Colonic mucosa (tissue), 4 donors: ENCODE data around the gene PBX1. TPM values are rescaled to one million over a fixed set of nuclear protein-coding genes. Genes with fewer than 3 reads are reported as not detected.

ENCODE experiments used
- DNase-seq: peaks from one replicate; pipeline ENCODE4 v3.0.0-alpha.2; 2020
- H3K27ac ChIP-seq: fragments of 200-600 bp; one replicate; pipeline ENCODE4 v1.8.0; 2021
- H3K27me3 ChIP-seq: fragments of 200-600 bp; one replicate; pipeline ENCODE4 v1.8.0; 2021
- H3K36me3 ChIP-seq: fragments of 200-600 bp; one replicate; pipeline ENCODE4 v1.8.0; 2021
- H3K4me1 ChIP-seq: fragments of 200-600 bp; one replicate; pipeline ENCODE4 v1.8.0; 2021; ENCODE audit warnings: mild to moderate bottlenecking
- H3K4me3 ChIP-seq: fragments of 200-600 bp; one replicate; pipeline ENCODE4 v1.8.0; 2021
- H3K9ac ChIP-seq, 2 donors: one replicate each; pipeline ENCODE4 v1.7.0; 2013; ENCODE audit warnings: control low read depth in 2 of 2, low read depth in 2 of 2, low read length in 2 of 2
- H3K9me3 ChIP-seq: fragments of 200-600 bp; one replicate; pipeline ENCODE4 v1.8.0; 2021
- CTCF ChIP-seq: fragments of 200-600 bp; IDR thresholded peaks from one replicate; pipeline ENCODE4 v1.8.0; 2022; ENCODE audit warnings: antibody characterized with exemption, mild to moderate bottlenecking
- intact Hi-C: fragments of 100-400 bp; cut with DNase I; formaldehyde crosslinking; loops from one replicate; pipeline ENCODE4 v1.14.1; 2022
- total RNA-seq, 2 donors: library from RNA; stranded (reverse); fragmentation: NEBNext Ultra II Directional in 1 of 2; extraction: Animal tissue kit (Norgen Biotek cat#: 25700) in 1 of 2; gene quantifications; one replicate each; pipeline ENCODE4 v1.2.1, GENCODE V29; 2021
- donor health status: healthy.
- donor health status: DM: no; HTN: no; CAD: no.
- donor health status: DM: no; HTN: no; CAD: no.

Gene PBX1
- total RNA-seq, 2 donors from 2014 or later = 27.2 to 53.7 TPM

GRCh38 chr1:164712131-164713036 lies 153.4 kb downstream of the PBX1 start:
- Histone ChIP-seq H3K4me3 (no peak overlapping the region), H3K9ac (peak overlapping the region in 1 of 2 donors; percentile 24), H3K27ac (peak overlapping the region; percentile 46), H3K4me1 (peaks cover 7% of the 10 kb centered on the region), H3K9me3 (no peaks in the 10 kb centered on the region), H3K27me3 (no peaks in the 10 kb centered on the region), H3K36me3 (no peaks in the 10 kb centered on the region)
- no peak for TF ChIP-seq CTCF
- peak; percentile 37 for DNase-seq
- intact Hi-C loops = no loop called here

- Histone ChIP-seq H3K27ac (no peak overlapping the region), H3K9me3 (no peaks in the 10 kb centered on the region), H3K4me1 (no peaks in the 10 kb centered on the region), H3K27me3 (no peaks in the 10 kb centered on the region), H3K36me3 (no peaks in the 10 kb centered on the region), H3K9ac (no peak overlapping the region), H3K4me3 (no peak overlapping the region)
- no peak for TF ChIP-seq CTCF
- no peak for DNase-seq
- intact Hi-C loops = no loop called here
Measured at GRCh38 chr1:164713456-164714207, 154.6 kb downstream of the PBX1 start.

- Histone ChIP-seq H3K36me3 (no peaks in the 10 kb centered on the region), H3K27me3 (no peaks in the 10 kb centered on the region), H3K9me3 (no peaks in the 10 kb centered on the region), H3K4me3 (no peak overlapping the region), H3K4me1 (no peaks in the 10 kb centered on the region), H3K27ac (no peak overlapping the region), H3K9ac (no peak overlapping the region)
- intact Hi-C loops = no loop called here
- DNase-seq = no peak
- no peak for TF ChIP-seq CTCF
Measured at GRCh38 chr1:164716992-164717703, 158.2 kb downstream of the PBX1 start.

- H3K4me3 ChIP-seq = no peak overlapping the region
- intact Hi-C loops = no loop called here
- no peak for TF ChIP-seq CTCF
- H3K27ac ChIP-seq = no peak overlapping the region
- DNase-seq = no peak
- no peaks in the 10 kb centered on the region for H3K27me3 ChIP-seq
- H3K9ac ChIP-seq = no peak overlapping the region
- H3K36me3 ChIP-seq = no peaks in the 10 kb centered on the region
- H3K4me1 ChIP-seq = no peaks in the 10 kb centered on the region
- H3K9me3 ChIP-seq = no peaks in the 10 kb centered on the region
Measured at GRCh38 chr1:164718821-164719220, 159.8 kb downstream of the PBX1 start.

- Histone ChIP-seq H3K4me3 (no peak overlapping the region), H3K9me3 (no peaks in the 10 kb centered on the region), H3K4me1 (no peaks in the 10 kb centered on the region), H3K27me3 (no peaks in the 10 kb centered on the region), H3K36me3 (no peaks in the 10 kb centered on the region), H3K9ac (no peak overlapping the region), H3K27ac (no peak overlapping the region)
- DNase-seq = no peak
- no peak for TF ChIP-seq CTCF
- intact Hi-C loops = no loop called here
Measured at GRCh38 chr1:164719676-164720439, 160.9 kb downstream of the PBX1 start.
